TTC549 (cell line): ENCODE measurements around the gene FAM83F.
"Not testable (repeated sequence)": the region's sequence is repeated elsewhere in the genome, so short reads cannot be mapped to it uniquely, and the experiment has no call there.

Experiments
- FAIRE-seq: peaks from 2 replicates; lab custom pipeline; 2012; peaks lifted over from hg19 to GRCh38; lab: Jason Lieb, UNC

Gene FAM83F

DNA sequence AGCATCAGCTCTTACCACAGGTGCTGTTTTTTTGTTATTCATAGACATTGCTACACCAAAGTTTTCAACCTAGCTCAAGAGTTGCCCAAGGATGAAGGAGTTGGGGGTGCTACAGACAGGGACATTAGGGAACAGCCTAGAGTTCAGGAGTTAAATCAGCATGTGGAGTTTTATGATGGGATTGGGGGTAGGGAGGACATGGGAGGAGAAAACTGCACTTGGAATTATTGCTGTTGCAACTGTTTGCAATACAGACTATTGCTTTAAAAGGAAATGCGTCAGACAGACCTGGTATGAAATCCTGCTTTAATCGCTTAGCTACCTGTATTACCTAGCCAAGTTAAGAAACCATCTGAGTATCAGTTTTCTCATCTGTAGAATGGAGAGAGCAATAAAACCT is 28.3 kb upstream of the FAM83F start:
- no peak for FAIRE-seq

DNA sequence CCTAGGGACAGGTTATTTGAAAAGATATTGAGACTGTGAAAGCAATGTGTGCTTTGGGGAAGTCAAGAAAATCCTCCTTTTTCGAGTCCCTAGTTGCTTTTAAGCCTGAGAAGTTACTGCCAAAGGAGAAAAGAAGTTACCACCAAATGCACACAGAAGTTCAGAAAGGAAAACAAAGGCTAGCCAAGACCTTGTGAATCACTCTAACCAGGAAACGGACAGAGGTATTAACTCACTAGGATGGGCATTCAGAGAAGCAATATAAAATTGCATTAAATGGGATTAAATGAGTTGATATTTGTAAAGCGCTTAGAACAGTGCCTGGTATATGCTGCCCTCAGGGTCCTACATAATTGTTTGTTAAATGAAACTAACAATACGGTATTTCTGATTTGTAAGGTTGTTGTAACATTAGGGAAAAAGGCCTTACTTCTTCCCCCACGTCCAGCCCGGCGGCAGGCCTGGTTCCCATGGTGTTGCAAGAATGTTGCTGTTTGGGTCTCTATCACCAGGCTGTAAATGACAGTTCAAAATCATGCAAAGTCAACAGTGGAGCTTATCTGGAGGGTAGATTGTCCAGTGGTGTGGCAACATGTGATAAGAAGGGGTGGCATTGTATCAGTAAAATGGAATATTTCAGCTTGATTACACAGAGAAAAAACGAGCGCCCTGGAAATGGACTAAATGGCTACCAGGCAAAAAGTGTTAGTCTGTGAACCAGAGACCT is 27.5 kb upstream of the FAM83F start:
- FAIRE-seq, result no peak

DNA sequence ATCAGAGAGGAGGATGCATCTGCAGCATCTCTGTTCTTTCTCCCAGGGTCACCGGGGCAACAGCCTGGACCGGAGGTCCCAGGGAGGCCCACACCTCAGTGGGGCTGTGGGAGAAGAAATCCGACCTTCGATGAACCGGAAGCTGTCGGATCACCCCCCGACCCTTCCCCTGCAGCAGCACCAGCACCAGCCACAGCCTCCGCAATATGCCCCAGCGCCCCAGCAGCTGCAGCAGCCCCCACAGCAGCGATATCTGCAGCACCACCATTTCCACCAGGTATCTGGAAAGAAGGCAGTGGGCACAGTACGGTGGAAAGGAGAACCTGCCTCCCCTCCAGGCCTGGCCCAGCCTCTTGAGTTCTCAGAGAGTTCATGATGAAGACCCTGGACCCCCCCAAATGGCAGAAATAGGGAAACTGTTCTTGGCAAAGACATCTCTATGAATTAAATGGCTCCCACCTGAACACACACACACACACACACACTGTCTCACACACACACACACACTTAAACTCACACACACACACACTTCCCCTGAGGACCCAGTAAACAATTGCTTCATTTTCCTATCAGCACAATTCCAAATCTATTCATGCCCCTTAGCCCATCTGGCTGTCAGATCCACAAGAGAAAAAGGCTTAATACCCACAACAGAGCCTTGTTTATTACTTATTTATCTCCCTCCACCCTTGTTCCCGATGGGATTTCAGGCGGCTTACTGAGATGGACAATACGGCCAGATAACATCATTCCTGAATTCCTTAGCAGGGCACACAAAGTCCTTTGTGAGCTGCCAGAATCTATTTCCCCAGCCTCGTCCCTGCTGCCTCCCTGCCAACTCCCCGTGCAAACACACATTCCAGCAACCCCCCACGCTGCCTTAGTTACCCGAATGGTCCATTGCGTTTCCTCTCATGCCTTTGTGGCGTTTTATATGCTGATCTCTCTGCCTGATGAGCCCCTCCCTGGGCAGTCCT is 26.5 kb upstream of the FAM83F start:
- no peak for FAIRE-seq

DNA sequence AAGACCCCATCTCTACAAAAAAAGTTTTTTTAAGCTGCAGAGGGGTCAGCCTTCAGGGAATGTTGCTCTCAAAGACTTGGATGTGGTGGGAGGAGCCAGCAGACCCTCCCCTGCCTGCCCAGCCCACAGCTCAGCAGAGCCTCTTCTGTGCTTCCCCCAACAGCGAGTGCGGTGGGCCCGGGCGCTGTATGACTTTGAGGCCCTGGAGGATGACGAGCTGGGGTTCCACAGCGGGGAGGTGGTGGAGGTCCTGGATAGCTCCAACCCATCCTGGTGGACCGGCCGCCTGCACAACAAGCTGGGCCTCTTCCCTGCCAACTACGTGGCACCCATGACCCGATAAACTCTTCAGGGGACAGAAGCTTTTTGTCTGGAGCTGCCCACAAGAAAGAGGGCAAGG is 24.0 kb upstream of the FAM83F start:
- FAIRE-seq, result no peak

DNA sequence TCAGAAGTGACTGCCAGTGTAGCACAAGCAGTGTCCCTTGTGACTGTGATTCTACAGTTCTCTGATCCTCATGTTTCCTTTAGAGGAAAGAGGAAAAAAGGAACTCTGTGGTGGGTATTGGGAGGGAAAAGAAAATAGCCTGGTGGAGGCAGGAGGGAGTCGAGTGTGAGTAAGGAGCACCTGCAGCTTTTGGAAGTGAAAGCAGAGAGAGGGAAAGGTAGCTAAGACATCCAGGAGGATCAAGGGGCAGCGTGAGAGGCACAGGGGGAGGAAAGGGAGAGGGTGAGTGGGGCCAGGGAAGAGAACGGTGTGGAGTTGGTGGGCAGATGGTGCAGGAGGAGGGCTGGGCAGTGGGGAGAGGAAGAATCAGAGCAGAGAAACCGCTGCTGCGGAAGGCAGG is 22.1 kb upstream of the FAM83F start:
- FAIRE-seq, result no peak

DNA sequence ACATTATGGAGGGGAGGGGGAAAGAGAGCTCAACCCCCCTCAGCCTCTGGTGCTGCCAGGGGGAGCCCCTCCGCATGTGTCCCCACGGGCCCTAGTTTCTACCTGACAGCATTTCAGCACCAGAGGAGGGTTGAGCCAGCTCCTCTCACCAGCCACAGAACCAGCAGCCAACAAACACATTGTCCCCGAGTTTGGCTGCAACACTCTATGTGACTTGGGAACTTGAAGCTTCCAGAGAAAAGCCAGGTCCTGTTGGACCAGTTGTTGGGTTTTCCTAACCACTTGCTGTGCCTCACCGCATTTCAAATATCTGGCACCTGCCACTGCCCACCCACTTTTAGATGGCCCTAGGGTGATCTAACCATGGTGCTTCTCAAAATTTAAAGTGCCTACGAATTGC is 21.1 kb upstream of the FAM83F start:
- FAIRE-seq, result no peak

DNA sequence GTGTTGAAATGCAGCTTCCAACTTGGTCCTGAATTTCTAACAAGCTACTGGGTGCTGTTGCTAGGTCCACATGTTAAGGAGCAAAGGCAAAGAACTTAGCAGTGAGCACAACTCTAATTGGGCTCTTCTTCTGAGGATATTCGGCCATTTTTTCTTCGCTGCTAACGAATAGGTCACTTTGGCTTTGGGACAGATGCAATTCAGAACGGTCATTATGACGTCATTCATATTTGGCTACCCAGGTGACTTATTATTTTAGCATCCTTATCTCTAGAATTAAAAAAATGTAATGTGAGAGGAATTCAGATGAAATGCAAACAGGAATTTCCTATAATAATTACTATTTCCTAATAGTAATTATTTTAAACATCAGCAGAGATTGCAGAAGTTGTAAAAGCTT is 20.7 kb upstream of the FAM83F start:
- FAIRE-seq, result no peak

DNA sequence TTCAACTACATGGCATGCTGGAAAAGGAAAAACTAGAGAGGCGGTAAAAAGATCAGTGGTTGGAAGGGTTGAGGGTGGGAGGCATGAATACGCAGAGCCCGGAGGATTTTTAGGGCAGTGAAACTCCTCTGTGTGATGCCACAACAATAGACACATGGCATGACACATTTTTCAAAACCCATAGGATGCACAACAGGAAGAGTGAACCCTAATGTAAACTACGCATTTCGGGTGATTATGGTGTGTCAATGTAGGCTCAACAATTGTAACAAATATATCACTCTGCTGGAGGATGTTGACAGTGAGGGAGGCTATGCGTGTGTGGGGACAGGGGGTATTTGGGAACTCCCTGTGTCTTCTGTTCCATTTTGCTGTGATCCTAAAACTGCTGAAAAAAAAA is 15.7 kb upstream of the FAM83F start:
- FAIRE-seq, result no peak

DNA sequence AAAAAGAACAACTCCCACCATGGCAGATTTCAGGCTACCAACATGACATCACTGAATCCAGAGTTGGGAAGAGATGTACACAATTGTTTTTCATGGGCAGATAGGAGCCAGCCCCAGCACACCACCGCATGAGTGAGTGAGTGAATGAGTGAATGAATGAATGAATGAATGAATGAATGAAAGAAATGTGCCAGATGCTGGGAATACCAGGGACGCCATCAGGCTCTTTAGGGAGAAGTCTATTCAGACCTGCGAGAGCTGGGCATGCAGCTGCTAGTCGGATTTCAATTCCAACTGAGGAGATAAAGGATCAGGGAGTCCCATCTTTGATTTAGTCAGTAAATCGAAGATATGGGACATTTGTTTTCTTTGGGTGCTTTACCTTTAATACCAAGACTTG is 15.3 kb upstream of the FAM83F start:
- no peak for FAIRE-seq

DNA sequence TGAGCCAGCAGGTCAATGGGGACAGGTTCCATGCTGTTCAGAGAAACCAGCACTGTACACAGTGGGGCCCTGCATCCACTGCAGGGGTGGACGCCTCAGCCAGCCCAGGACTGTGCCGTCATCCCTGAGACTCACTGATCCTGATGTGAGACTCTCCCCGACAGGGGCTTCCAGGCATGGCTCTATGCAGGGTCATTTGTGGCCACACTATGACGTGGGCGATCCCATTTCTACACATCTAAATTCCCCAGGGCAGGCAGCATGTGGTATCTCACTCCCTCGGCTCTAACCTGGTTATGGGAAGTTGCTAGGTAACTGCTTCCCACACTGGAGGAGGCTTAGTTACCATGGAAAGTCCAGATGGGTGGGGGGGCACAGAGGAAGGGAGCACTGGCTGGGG is 14.2 kb upstream of the FAM83F start:
- no peak for FAIRE-seq

DNA sequence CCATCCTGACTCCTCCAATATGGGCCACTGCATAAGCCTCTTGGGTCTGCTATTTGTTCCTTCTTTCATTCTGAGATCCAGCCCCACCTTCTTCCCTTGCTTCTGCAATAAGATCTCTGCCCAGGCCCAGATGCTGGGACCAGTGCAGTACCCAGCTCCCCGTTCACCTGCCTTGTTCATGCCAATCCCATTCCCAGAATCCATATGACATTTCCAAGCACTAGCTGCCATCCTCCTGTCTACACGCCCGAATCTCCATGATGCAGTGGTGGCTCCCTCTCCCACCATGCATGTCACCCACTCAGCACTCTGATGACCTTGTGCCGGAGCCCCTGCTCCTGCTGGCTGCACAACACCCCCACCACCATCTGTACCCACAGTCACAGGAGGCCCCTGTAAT is 11.4 kb upstream of the FAM83F start:
- FAIRE-seq, result no peak

DNA sequence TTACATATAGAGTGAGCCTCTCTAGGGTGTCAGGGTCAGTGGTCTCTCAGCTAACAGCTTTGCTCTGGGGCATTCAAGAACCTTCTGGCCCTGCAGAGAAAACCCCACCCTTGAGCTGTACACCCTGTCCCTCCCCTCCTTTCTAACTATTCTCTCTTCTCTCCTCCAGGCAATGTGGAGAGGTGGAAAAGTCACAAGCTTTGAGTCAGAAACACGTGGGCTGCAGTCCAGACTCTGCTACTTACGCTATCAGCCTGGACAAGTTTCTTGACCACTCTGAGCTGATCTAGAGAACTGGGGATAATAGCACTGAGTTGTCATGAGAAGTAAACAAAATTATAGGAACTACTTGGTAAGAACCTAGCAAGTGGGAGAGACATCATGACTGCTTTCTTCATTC is 10.7 kb upstream of the FAM83F start:
- FAIRE-seq, result no peak

DNA sequence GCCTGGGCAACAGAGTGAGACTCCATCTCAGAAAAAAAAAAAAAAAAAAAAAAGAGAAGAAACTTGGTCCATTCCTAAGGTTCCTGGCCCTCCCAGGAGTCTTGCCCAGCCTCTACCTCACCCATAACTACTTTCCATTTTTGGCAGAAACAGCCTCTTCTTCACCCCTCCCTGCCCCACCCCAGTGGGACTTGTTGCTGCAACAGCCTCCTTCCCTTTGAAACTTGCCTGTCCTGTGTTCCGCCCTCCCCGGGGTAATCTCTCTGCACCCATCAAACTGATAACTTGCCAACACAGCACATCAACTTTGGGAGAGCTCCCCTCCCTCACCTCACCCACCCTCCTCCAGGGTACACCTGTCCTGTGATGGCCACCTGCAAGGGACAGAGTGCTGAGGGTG is 10.0 kb upstream of the FAM83F start:
- FAIRE-seq, result no peak

DNA sequence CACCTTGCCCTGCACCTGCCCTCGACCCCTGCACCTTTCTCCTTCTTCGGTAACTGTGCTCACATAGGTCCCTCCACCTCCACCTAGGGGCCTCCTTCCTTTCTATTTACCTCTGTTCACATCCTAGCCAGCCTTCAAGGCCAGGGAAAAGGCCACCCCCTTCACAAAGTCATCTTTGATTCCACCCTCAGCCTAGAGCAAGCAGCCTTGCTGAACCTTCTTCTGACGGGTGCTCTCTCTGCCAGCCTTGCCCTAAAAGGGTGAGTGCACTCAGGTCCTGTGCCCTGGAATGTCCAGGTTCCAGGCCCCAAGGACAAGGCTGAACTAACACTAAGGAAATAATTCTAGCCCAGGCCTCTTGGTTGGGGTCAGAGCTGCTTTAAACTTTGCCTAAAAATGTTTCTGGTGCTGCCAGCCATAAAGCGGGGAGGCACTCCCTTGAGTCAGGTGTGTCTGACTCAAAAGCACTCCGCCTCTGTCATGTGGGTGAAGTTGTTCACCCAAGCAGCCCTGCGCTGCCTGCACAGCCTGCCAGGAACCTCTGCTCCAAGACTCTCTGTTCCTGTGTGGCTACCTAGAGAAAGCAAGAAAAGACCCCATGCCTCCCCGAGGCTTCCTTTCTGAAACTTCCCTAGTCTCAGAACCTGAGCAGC is 9.2 kb upstream of the FAM83F start:
- no peak for FAIRE-seq

DNA sequence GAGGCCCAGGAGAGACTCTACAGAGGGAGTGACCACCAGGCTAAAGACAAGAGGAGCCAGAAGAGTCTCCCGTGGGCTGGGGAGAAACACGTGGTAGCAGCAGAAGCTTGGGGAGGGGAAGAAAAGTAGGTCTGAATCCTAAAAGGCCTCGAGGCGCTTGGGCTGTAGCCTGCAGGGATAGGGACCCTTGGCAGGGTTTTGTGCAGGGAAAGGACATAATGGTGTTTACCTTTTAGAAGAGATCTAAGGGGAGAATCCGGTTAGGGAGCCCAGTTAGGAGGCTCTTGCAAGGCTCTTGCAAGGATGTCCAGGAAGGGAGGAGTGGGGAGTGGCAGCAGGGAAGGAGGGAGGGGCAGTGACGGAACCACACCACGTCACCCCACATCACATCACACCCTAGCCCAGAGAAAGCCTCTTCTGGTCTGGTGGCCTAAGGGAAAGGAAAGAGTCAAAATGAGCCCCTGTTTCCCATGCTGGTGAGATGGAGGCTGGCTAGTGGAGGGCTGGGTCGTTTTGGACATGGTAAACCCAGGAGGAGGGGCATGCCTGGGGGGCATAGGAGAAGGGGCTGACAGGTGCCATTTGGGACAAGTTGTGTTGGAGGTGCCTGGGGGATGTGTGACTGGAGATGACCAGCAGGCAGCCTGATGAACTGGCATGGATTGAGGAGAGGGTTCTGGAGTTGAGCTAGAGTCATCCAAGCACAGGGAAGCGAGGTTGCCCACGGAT is 6.2 kb upstream of the FAM83F start:
- FAIRE-seq, result no peak

DNA sequence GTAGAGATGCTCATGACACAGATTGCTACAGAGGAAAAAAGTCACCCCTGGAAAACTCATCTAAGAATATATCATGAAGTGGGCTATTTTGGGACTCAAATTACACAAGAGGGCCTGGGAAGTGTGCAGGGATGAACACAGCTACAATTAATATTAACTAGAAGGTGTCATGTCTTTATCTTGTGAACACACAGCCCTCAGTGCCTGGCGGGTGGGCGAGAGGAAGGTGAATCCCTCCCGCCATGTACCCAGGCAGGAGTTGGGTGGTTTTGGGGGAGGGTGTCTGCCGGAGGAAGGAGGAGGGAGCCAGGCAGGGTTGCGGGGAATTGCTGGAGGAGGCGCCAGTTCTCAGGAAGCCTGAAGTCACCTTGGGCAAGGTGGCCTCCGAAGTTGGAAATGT is 5.1 kb upstream of the FAM83F start:
- no peak for FAIRE-seq

DNA sequence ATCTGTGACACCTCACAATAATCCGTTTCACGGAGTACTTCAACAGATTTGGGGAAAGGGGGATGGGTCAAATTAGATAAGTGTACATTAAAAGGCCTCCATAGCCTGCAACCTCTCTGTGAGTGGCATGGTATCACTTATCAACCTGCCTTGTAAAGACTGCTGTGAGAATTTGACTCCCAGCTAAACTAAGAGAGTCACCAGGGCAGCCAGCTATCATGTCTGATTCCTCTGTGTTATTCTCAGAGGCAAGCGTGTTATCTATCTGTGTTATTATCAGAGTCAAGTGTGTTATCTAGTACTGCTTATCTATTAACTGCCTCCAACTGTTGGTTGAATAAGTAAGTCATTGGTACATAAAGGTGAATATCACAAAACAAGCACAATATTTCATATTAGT is 4.1 kb upstream of the FAM83F start:
- FAIRE-seq, result no peak

DNA sequence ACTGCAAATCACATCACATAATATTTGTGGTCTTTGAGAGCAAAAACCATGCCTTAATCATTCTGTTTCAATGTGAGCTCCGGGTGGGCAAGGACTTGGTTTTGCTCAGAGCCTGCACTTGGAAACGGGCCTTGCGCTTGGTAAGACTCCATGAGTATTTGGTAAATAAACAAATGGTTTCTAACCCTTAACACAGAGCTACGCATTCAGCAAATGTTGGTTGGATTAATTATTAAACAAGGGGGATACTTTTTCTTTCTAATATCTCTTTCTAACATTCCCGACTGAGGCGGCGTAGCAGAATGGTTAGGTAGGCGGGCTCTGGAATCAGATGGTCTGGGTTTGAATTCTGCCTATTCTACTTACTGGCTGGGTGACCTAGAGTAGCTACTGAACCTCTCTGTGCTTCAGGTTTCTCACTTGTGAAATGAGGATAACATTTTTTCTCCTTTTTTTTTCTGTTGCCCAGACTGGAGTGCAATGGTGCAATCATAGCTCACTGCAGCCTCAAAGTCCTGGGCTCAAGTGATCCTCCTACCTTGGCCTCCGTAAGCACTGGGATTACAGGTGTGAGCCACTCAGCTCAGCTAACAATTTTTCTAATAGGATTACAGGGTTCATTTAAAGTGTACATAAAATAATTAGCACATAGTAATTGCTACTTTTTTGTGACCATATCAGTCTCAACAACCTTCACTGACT is 3.4 kb upstream of the FAM83F start:
- FAIRE-seq, result no peak

DNA sequence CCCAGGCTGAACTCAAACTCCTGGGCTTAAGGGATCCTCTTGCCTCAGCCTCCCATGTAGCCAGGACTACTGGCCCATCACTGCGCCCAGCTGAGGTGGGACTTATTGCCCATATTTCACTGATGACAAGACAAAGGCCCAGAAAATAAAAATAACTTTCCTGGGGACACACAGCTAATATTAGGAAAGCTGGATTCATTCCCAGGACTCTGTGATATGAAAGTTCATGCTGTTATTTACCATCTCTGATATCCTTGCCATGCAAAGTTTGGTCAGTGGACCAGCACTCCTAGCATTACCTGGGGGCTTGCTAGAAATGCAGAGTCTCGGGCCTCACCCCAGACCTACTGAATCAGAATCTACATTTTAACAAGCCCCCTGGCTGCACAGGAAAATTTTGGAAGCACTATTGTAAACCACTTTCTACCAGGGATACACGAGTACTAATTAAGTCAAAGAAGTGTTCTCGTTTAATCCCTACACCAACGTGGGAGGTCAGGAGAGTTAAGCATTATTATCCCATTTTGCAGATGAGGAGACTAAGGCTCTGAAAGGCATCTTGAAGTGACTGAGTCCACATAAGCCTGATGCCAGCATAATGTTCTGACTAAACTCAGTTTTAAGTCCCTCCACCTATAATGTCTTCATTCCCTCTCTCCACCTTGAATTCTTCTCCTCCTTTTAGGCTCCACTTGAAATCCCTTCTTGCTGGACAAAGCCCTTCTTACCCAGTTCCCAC is 2.5 kb upstream of the FAM83F start:
- FAIRE-seq, result no peak

DNA sequence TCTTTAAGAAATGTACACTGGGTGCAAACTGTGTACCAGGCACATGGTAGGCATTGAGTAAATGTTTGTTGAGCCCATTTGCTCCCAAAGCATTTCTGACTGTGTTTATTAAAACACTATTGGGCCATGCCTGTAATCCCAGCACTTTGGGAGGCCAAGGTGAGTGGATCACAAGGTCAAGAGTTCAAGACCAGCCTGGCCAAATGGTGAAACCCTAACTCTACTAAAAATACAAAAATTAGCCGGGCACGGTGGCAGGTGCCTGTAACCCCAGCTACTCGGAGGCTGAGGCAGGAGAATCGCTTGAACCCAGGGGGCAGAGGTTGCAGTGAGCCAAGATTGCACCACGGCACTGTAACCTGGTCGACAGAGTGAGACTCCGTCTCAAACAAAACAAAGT is 1.9 kb upstream of the FAM83F start:
- FAIRE-seq, result not testable (repeated sequence)

DNA sequence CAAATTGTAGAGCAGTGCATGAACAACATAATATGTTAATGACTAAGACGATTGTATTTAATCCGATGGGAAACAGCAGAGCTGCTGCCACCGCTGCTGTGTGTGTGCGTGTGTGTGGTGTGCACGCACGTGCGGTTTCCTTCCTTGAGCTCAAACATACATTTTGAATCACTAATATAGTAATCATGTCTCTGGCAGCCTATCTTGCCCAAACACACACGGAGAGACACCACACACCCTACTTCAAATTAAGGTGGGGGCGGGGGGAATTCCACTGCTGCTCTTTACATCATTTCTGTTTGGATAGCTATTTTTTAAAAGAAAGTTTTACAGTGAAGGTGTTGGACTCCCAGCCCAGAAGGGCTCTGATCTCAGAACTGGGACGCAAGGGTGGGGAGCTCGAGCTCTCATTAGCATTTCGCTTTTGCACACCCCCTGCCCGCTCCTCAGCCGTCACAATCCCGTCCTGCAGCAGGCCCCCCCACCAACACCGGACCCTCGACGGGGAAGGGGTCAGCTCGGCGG is 651 bp upstream of the FAM83F start:
- FAIRE-seq, result no peak
